HepG2 (cell line): Measurements from ENCODE around the gene SLC4A9. TPM values are rescaled to one million over a fixed set of nuclear protein-coding genes. Genes with fewer than 3 reads are reported as not detected.

Source experiments
- FOXM1 ChIP-seq: sonication (generic); formaldehyde crosslinking; IDR thresholded peaks from 2 replicates; pipeline ENCODE4 v1.5.0; 2020; ENCODE audit warnings: missing genetic modification reagents
- HCFC1 ChIP-seq: fragments of 150-350 bp; IDR thresholded peaks from 2 replicates; pipeline ENCODE4 v1.6.1; 2014; ENCODE audit warnings: low read depth, low read length
- HOXA5 ChIP-seq: sonication (generic); formaldehyde crosslinking; IDR thresholded peaks from 2 replicates; pipeline ENCODE4 v1.4.0; 2020; ENCODE audit warnings: missing genetic modification reagents
- HOXD1 ChIP-seq: sonication (generic); formaldehyde crosslinking; IDR thresholded peaks from 2 replicates; pipeline ENCODE4 v1.5.0; 2020; ENCODE audit warnings: missing genetic modification reagents
- SUZ12 ChIP-seq: fragments of 150-350 bp; IDR thresholded peaks from 2 replicates; pipeline ENCODE4 v1.6.1; 2014; ENCODE audit warnings: low read depth, low read length
- THYN1 ChIP-seq: sonication (generic); formaldehyde crosslinking; IDR thresholded peaks from 2 replicates; pipeline ENCODE4 v1.8.1; 2023; ENCODE audit warnings: low read depth, mild to moderate bottlenecking, moderate library complexity, missing genetic modification reagents, borderline replicate concordance
- ZEB1 ChIP-seq: IDR thresholded peaks from 2 replicates; pipeline ENCODE4 v1.6.1; 2012; ENCODE audit warnings: mild to moderate bottlenecking, low read depth, inconsistent platforms; ENCODE audit not compliant: insufficient replicate concordance
- ZFX ChIP-seq: sonication (generic); formaldehyde crosslinking; IDR thresholded peaks from 2 replicates; pipeline ENCODE4 v1.4.0; 2020; ENCODE audit warnings: mild to moderate bottlenecking, low read depth, missing genetic modification reagents, moderate library complexity
- ZNF34 ChIP-seq: sonication (generic); formaldehyde crosslinking; IDR thresholded peaks from 2 replicates; pipeline ENCODE4 v1.4.0; 2020; ENCODE audit warnings: mild to moderate bottlenecking, missing genetic modification reagents, borderline replicate concordance
- ZNF558 ChIP-seq: sonication (generic); formaldehyde crosslinking; IDR thresholded peaks from 2 replicates; pipeline ENCODE4 v1.9.0; 2022; ENCODE audit warnings: mild to moderate bottlenecking, missing genetic modification reagents, borderline replicate concordance
- ZNF598 ChIP-seq: sonication (generic); formaldehyde crosslinking; IDR thresholded peaks from 2 replicates; pipeline ENCODE4 v1.5.1; 2020; ENCODE audit warnings: mild to moderate bottlenecking, missing genetic modification reagents, borderline replicate concordance
- ZNF772 ChIP-seq: sonication (generic); formaldehyde crosslinking; IDR thresholded peaks from 2 replicates; pipeline ENCODE4 v1.5.0; 2020; ENCODE audit warnings: mild to moderate bottlenecking, missing genetic modification reagents
- ZNF775 ChIP-seq: sonication (generic); formaldehyde crosslinking; IDR thresholded peaks from 2 replicates; pipeline ENCODE4 v1.4.0; 2020; ENCODE audit warnings: missing genetic modification reagents, mild to moderate bottlenecking, moderate library complexity, borderline replicate concordance
- ZNF850 ChIP-seq: sonication (generic); formaldehyde crosslinking; conservative IDR thresholded peaks from 2 replicates; pipeline ENCODE4 v1.9.0; 2021; ENCODE audit warnings: mild to moderate bottlenecking, missing genetic modification reagents
- ZSCAN31 ChIP-seq: sonication (generic); formaldehyde crosslinking; IDR thresholded peaks from 2 replicates; pipeline ENCODE4 v1.5.0; 2020; ENCODE audit warnings: low read depth, mild to moderate bottlenecking, missing genetic modification reagents
- polyA plus RNA-seq, 8 experiments: library from polyadenylated mRNA; depleted of rRNA in 3 of 8; stranded (reverse) in 7 of 8; unstranded in 1 of 8; fragments of >200 nt; fragmentation: Illumina TruSeq in 4 of 8; extraction: Trizol in 4 of 8; gene quantifications; 2 replicates each; pipeline versions ENCODE4 v1.2.1 to v1.2.3, GENCODE V29; 2011 to 2016; ENCODE audit warnings: low read depth in 4 of 8, missing spikeins in 1 of 8, mixed read lengths in 1 of 8; ENCODE audit not compliant: insufficient read depth in 1 of 8
- total RNA-seq, 5 experiments: library from RNA; depleted of rRNA; stranded (reverse); fragments of >200 nt; fragmentation: Illumina TruSeq; extraction: Trizol; gene quantifications; 2 replicates each; pipeline ENCODE4 v1.2.3, GENCODE V29; 2016; ENCODE audit warnings: low read depth in 1 of 5
- TF ChIP-seq, protein P1 (sequence below): sonication (generic); formaldehyde crosslinking; IDR thresholded peaks from 2 replicates; pipeline ENCODE4 v1.5.0; 2020; ENCODE audit warnings: missing genetic modification reagents
- TF ChIP-seq, protein P2 (sequence below): fragments of 450-650 bp; IDR thresholded peaks from 2 replicates; pipeline ENCODE4 v1.6.1; 2017
- TF ChIP-seq, protein P3 (sequence below): IDR thresholded peaks from 2 replicates; pipeline ENCODE4 v1.6.1; 2012; ENCODE audit warnings: inconsistent platforms
- TF ChIP-seq, protein P4 (sequence below): sonication (generic); formaldehyde crosslinking; IDR thresholded peaks from 2 replicates; pipeline ENCODE4 v1.4.0; 2020; ENCODE audit warnings: missing genetic modification reagents, borderline replicate concordance
- TF ChIP-seq, protein P5 (sequence below): IDR thresholded peaks from 2 replicates; pipeline ENCODE4 v1.6.1; 2016; ENCODE audit warnings: missing genetic modification reagents, missing compliant biosample characterization

SLC4A9 gene
- total and polyA plus RNA-seq, 2 of the 13 experiments (the other 11 are each of a cell fraction or from before 2014, with no cell fraction given): not detected

DNA sequence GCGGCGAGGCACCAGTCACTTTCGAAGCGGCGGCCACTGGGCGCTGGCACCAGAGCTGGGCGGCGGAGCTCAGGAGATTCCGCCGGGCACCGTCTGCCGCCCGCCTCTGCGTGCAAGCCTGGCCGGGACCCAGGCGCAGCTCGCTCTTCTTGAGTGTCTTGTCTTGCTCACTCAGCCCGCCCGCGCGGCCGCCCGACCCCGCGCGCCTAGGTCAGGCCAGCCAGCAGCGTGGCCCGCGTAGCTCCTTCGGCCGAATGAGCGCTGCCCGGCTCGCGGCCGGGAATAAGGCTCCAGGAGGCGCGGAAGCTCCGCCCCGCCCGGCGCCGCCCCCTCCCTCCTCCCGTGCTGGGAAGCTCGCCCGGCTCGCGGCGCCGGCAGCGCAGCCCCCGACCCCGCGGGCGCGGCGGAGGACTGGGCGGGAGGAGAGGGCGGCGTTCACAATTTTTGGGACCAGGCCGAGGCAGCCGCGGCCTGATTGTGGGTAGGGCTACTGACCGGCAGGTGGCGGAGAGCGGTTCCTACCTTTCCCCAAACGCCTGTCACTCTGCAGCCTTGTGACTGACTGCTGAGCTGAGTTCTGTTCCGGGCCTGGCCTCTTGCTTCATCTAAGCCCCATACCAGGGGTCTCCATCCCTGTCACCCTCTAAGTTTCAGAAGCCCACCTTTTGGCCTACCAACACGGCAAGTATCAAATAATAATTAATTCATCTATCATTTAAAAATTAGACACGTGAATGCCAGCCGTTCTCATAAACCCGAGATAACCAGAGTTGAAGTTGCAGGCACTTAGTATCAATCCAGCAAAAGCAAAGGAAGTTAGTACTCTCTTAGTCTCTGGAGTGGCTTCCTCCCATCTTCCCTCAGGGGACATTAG, 13.4 kb upstream of the SLC4A9 start, which contains the start of gene HBEGF (continued):
- TF ChIP-seq, protein P1, sequence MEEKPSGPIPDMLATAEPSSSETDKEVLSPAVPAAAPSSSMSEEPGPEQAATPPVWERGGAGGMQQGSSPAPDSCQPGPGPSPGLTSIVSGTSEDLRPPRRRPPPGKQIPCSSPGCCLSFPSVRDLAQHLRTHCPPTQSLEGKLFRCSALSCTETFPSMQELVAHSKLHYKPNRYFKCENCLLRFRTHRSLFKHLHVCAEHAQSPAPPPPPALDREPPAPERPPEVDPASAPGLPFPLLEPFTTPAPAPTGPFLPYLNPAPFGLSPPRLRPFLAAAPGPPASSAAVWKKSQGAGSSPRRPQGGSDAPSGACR: no peak
- TF ChIP-seq, protein P2, sequence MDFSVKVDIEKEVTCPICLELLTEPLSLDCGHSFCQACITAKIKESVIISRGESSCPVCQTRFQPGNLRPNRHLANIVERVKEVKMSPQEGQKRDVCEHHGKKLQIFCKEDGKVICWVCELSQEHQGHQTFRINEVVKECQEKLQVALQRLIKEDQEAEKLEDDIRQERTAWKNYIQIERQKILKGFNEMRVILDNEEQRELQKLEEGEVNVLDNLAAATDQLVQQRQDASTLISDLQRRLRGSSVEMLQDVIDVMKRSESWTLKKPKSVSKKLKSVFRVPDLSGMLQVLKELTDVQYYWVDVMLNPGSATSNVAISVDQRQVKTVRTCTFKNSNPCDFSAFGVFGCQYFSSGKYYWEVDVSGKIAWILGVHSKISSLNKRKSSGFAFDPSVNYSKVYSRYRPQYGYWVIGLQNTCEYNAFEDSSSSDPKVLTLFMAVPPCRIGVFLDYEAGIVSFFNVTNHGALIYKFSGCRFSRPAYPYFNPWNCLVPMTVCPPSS: no peak
- TF ChIP-seq ZNF850 (CRISPR knock-in tag): no peak
- no peak for TF ChIP-seq FOXM1
- no peak for TF ChIP-seq HOXA5 (CRISPR knock-in tag)
- no peak for TF ChIP-seq ZEB1
- TF ChIP-seq, protein P3, sequence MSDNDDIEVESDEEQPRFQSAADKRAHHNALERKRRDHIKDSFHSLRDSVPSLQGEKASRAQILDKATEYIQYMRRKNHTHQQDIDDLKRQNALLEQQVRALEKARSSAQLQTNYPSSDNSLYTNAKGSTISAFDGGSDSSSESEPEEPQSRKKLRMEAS: peak; percentile 63
- TF ChIP-seq ZNF558 (CRISPR knock-in tag): no peak
- TF ChIP-seq SUZ12: no peak
- TF ChIP-seq ZFX (CRISPR knock-in tag): peak; percentile 55
- TF ChIP-seq, protein P4, sequence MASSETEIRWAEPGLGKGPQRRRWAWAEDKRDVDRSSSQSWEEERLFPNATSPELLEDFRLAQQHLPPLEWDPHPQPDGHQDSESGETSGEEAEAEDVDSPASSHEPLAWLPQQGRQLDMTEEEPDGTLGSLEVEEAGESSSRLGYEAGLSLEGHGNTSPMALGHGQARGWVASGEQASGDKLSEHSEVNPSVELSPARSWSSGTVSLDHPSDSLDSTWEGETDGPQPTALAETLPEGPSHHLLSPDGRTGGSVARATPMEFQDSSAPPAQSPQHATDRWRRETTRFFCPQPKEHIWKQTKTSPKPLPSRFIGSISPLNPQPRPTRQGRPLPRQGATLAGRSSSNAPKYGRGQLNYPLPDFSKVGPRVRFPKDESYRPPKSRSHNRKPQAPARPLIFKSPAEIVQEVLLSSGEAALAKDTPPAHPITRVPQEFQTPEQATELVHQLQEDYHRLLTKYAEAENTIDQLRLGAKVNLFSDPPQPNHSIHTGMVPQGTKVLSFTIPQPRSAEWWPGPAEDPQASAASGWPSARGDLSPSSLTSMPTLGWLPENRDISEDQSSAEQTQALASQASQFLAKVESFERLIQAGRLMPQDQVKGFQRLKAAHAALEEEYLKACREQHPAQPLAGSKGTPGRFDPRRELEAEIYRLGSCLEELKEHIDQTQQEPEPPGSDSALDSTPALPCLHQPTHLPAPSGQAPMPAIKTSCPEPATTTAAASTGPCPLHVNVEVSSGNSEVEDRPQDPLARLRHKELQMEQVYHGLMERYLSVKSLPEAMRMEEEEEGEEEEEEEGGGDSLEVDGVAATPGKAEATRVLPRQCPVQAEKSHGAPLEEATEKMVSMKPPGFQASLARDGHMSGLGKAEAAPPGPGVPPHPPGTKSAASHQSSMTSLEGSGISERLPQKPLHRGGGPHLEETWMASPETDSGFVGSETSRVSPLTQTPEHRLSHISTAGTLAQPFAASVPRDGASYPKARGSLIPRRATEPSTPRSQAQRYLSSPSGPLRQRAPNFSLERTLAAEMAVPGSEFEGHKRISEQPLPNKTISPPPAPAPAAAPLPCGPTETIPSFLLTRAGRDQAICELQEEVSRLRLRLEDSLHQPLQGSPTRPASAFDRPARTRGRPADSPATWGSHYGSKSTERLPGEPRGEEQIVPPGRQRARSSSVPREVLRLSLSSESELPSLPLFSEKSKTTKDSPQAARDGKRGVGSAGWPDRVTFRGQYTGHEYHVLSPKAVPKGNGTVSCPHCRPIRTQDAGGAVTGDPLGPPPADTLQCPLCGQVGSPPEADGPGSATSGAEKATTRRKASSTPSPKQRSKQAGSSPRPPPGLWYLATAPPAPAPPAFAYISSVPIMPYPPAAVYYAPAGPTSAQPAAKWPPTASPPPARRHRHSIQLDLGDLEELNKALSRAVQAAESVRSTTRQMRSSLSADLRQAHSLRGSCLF: no peak
- peak; percentile 29; the same call in 1 of the 2 replicates for TF ChIP-seq ZNF772 (CRISPR knock-in tag)
- no peak for TF ChIP-seq ZNF598 (CRISPR knock-in tag)
- TF ChIP-seq ZNF34 (CRISPR knock-in tag): no peak
- TF ChIP-seq, protein P5, sequence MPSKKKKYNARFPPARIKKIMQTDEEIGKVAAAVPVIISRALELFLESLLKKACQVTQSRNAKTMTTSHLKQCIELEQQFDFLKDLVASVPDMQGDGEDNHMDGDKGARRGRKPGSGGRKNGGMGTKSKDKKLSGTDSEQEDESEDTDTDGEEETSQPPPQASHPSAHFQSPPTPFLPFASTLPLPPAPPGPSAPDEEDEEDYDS (CRISPR knock-in tag): 0 out of 2 replicates have a peak, but pooled peaks have one; percentile 54
- peak; percentile 53; the same call in 1 of the 2 replicates for TF ChIP-seq ZSCAN31 (CRISPR knock-in tag)
- no peak for TF ChIP-seq ZNF775 (CRISPR knock-in tag)
- no peak for TF ChIP-seq THYN1 (CRISPR knock-in tag)
- no peak for TF ChIP-seq HCFC1
- TF ChIP-seq HOXD1 (CRISPR knock-in tag): peak; percentile 74; the same call in 1 of the 2 replicates
